IPS-18c (cell line): ENCODE data around the gene PRR7.

Experiments
- H3K4me3 ChIP-seq: 2 replicates; pipeline ENCODE4 v1.7.0; 2013; ENCODE audit warnings: low read depth, mild to moderate bottlenecking, low read length, moderate library complexity; ENCODE audit not compliant: insufficient read depth
- H3K9me3 ChIP-seq: one replicate; pipeline ENCODE4 v1.6.1; 2013; ENCODE audit warnings: mild to moderate bottlenecking, low read length, moderate library complexity; ENCODE audit not compliant: control insufficient read depth, insufficient read depth

The PRR7 gene

GRCh38 chr5:177432143-177432838 is 14.3 kb upstream of the PRR7 start:
- H3K9me3 ChIP-seq: no peaks in the 10 kb centered on the region
- no peak overlapping the region for H3K4me3 ChIP-seq

DNA sequence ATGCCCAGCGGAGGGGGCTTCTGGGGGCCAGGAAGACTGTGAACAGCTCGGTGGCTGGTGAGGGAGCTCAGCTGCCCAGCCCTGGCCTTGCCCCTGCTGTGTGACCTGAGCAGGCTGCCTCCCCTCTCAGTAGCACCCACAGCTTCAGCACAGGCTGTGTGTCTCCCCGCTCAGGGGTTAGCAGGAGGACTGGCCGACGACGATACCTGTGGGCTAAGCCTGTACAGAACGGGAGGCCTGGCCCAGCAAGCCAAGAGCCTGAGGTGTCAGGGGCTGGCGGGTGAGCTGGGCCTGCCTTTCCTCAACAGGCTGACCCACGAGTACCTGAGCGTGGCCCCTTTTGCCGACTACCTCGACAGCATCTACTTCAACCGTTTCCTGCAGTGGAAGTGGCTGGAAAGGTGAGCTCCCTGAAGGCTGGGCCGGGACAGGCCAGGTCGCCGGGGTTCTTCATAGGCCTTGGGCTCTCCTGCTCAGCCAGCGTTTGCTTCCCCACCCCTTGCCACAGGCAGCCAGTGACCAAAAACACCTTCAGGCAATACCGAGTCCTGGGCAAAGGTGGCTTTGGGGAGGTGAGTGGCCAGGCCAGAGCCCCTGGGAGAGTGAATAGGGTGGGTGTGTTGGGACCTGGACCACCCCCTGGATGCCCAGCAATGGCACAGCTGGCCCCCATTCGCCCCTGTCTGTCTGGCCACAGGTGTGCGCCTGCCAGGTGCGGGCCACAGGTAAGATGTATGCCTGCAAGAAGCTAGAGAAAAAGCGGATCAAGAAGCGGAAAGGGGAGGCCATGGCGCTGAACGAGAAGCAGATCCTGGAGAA is 13.6 kb upstream of the PRR7 start:
- Histone ChIP-seq H3K9me3 (no peaks in the 10 kb centered on the region), H3K4me3 (no peak overlapping the region)

- no peak overlapping the region for H3K4me3 ChIP-seq
- no peaks in the 10 kb centered on the region for H3K9me3 ChIP-seq
These were observed 12.9 kb upstream of the PRR7 start for GRCh38 chr5:177433658-177434217.

DNA sequence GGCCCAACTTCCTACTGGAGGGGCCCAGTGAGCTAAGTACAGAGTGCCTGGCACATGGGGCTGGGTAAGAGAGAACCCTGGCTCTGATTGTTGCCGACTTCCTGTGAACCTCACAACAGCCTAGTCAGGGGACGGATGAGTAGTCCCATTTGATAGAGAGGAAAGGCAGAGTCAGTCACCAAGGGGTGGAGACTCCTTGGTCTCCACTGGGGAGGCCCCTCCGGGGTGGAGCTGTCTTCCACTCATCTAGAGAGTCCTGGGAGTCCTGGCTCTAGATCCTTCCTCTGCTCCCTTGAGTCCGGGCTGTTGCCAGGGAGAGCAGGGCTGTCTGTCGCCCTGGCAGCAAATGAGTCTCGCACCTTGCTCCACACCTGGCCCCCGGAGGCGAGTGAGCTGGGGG is 12.2 kb upstream of the PRR7 start:
- no peak overlapping the region for H3K4me3 ChIP-seq
- H3K9me3 ChIP-seq: no peaks in the 10 kb centered on the region

DNA sequence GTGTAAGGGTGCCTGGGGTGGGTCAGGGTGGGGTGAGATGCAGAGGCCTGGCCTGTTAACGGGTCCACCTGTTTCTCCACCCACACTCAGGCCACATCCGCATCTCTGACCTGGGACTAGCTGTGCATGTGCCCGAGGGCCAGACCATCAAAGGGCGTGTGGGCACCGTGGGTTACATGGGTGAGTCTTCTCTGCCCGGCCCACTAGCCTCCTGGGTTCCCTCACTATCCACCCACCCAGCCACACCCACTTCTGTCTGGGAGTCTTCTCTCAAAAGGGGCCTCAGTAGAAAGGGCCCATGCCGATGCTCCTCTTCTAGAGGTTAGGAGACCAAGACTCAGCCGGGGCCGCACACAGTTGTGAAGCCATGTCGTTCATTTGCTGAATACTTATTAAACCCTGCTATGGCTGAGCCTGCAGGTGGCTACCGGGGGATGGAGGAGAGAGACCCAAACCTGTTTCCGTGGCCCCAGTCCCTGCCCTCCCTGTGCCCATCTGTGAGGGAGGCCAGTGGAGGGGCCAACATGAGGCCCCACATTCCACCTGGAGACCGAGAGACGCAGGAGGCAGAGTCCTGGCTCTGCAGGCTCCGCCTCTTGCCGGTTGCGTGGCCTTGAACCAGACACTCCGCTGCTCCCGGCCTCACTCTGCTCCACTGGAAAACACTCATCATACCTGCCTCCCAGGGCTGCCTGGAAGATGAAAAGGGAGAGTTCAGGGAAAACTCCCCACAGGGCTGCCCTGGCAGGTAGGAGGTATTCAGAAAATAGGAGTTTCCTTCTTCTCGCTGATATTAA is 11.5 kb upstream of the PRR7 start:
- Histone ChIP-seq H3K4me3 (no peak overlapping the region), H3K9me3 (no peaks in the 10 kb centered on the region)

DNA sequence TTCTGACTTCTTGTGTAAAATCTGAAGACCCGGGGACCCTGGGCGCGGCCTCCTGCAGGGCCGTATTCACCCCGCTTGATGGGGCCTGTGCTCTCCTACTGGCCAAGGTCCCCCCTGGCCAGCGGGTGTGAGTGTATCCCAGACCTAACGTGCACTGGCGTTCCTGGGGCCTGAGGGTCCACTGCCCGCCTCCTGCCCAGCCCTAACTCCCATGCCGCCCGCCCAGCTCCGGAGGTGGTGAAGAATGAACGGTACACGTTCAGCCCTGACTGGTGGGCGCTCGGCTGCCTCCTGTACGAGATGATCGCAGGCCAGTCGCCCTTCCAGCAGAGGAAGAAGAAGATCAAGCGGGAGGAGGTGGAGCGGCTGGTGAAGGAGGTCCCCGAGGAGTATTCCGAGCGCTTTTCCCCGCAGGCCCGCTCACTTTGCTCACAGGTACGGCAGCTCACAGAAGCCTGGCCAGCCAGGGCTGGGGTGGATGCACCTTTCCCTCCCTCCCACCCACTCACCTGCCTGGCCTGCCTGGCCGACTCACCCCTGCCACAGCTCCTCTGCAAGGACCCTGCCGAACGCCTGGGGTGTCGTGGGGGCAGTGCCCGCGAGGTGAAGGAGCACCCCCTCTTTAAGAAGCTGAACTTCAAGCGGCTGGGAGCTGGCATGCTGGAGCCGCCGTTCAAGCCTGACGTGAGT is 10.6 kb upstream of the PRR7 start:
- Histone ChIP-seq H3K4me3 (no peak overlapping the region), H3K9me3 (no peaks in the 10 kb centered on the region)

DNA sequence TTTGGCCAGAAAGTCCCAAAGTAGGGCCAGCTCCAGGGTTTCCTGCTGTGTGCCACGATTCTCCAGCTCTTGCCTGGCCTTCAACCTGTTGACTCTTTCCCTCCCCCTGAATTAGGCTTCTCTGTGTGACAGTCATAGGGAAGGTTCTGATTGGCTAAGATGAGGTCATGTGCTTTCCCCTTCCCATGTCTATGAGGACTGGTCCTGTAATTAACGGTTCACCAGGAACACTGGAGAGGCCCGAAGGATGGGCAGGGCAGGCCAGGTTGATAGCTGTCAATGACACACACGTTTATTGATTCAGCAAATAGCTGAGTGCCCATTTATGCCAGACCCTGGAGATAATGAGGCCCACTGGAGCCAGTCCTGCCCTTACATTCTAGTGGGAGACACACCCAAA is 9.0 kb upstream of the PRR7 start:
- H3K9me3 ChIP-seq: no peaks in the 10 kb centered on the region
- H3K4me3 ChIP-seq: no peak overlapping the region

- Histone ChIP-seq H3K4me3 (no peak overlapping the region), H3K9me3 (no peaks in the 10 kb centered on the region)
These were observed 8.1 kb upstream of the PRR7 start for GRCh38 chr5:177438468-177438867.

- Histone ChIP-seq H3K4me3 (no peak overlapping the region), H3K9me3 (no peaks in the 10 kb centered on the region)
These were observed 7.0 kb upstream of the PRR7 start for GRCh38 chr5:177439518-177440053.

DNA sequence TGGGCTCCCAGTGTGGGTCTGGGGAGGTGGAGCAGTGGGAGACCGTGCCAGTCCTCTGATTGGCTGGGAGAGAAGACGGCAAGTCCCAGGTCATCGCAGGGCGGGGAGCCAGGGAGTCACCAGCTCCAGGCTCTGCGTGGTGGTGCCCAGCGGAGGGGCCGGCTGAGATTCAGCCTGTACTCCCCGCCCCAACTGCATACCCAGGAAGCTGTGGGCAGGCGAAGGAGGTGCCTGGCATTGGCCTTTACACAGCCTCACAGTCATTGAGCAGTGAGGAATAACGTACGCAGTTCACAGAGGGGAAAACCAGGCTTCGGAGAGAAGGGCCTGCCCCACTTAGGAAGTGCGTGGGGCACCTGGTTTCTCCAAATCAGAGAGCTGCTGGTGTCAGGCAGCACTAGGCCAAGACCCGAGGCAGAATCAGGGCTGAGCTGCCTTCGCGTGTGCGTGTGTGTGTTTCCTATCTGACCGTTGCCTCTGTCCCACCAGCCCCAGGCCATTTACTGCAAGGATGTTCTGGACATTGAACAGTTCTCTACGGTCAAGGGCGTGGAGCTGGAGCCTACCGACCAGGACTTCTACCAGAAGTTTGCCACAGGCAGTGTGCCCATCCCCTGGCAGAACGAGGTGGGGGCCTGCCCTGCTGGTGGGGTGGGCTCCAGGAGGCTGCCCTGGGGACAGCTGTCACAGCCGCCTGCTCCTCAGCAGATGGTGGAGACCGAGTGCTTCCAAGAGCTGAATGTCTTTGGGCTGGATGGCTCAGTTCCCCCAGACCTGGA is 6.2 kb upstream of the PRR7 start:
- Histone ChIP-seq H3K4me3 (no peak overlapping the region), H3K9me3 (no peaks in the 10 kb centered on the region)

DNA sequence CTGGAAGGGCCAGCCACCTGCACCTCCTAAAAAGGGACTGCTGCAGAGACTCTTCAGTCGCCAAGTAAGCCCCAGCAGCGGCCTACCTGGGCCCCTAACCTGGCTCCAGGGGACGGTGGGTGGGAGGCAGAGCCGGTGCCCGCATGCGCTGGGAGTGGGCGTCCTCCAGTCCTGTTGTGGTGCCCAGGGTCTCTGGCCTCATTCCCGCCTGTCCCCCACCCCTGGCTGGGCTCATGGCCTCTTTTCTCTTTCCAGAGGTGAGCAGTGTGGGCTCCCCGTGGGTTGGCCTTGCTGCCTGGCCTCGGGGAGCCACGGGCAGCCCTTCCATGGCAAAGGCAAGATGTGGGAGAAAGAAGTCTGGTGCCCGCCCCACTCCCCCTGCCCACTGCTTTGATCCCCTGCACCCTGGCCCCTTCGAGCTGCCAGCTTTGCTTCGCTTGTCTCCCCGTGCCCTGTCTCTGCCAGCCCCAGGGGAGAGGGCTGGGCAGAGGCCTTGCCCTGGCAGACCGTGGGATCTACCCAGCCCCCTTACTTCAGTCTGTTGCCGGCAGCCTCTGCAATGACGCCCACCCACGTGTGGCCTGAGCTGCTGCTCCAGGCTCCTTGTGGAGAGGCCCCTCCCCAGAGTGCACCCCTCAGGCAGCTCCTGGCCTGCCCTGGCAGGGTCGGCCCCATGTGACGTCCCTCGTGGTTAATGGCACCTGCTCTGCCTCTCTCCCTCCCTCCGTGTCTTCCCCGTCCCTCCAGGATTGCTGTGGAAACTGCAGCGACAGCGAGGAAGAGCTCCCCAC is 5.4 kb upstream of the PRR7 start:
- no peak overlapping the region for H3K4me3 ChIP-seq
- H3K9me3 ChIP-seq: no peaks in the 10 kb centered on the region

DNA sequence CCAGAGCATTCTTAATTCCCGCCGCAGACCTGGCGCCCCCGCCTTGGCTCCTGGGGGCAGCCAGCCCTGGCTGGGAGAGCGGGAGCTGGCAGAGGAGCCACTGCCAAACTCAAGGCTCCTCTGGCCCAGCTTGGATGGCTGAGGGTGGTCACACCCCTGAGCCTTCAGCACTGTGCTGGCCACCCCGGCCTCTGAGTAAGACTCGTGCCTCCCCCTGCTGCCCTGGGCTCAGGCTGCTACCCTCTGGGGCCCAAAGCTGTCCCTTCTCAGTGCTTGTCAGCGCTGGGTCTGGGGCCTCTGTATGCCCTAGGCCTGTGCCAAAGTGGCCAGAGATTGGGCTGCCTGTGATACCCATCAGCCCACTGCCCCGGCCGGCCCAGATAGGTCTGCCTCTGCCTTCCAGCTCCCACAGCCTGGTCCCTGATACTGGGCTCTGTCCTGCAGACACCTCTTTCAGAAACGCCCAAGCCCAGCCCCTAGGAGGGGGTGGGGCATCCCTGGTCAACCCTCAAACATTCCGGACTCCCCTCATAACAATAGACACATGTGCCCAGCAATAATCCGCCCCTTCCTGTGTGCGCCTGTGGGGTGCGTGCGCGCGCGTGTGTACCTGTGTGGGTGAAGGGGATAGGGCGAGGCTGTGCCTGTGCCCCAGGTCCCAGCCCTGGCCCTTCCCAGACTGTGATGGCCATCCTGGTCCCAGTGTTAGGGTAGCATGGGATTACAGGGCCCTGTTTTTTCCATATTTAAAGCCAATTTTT is 4.4 kb upstream of the PRR7 start:
- H3K4me3 ChIP-seq: no peak overlapping the region
- H3K9me3 ChIP-seq: no peaks in the 10 kb centered on the region

DNA sequence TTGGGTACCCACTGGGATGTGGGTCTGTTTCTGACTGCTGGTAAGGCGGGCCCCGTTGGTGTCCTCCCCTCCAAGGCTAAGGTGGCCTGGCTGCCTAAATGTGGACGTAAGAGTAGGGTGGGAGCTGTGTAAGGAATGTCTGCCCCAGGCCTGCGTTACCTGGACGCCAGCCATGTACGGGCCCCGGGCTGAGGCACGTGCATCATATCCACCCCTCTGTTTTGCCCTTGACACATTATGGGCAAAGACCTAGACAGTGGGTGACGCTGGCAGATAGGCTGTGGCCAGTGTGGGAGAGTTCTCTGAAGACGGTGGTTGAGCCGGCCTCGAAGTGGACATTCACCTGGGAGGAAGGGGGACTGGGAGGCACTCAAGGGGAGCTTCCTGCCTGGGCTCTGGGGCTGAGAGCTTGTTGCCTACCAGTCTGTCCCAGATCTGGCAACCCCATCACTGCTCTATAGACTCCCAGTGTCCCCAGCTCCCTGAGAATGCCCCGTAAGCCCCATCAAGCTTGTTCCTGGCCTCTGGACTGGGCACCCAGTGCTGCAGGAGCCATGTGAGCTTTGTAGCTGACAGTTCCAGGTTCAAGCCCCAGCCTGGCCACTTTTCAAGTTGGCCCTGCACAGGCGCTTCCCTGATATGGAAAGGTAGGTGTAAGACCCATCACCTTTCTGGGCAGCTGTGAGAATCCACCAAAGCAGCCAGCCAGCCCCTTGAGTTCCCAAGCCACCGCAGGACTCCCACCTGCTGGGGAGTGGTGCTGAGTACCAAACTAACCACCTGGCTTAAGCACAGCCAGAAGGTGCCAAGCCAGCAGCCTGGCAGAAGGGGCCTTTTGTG is 3.2 kb upstream of the PRR7 start:
- H3K9me3 ChIP-seq: no peaks in the 10 kb centered on the region
- no peak overlapping the region for H3K4me3 ChIP-seq
